Activated T-cell treated with anti-CD3 and anti-CD28 coated beads for 24 hours (primary cell): Measurements from ENCODE around the gene PODXL2.

Source experiments
- DNase-seq: peaks from one replicate; pipeline ENCODE4 v3.0.0-alpha.2; 2020; ENCODE audit warnings: low read depth

PODXL2 gene

GRCh38 chr3:127655641-127656040, 26.7 kb downstream of the PODXL2 start:
- no peak for DNase-seq

DNA sequence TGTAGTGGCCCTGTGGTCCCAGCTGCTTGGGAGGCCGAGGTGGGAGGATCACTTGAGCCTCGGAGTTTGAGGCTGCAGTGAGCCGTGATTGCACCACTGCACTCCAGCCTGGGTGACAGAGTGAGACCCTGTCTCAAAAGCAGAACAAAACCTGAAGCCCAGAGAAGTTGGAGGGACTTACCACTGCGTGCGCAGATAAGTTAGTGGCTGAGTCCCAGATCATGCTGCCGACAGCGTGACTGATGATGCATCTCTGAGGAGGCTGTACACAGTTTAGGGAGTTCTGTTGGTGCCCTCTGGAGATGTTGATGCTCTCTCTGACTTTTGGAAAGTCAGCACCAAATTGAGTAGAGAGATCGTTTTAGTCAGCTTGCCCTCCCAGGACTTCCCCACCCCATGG, 27.9 kb downstream of the PODXL2 start:
- DNase-seq, result no peak

GRCh38 chr3:127658234-127658633, 29.2 kb downstream of the PODXL2 start:
- no peak for DNase-seq

DNA sequence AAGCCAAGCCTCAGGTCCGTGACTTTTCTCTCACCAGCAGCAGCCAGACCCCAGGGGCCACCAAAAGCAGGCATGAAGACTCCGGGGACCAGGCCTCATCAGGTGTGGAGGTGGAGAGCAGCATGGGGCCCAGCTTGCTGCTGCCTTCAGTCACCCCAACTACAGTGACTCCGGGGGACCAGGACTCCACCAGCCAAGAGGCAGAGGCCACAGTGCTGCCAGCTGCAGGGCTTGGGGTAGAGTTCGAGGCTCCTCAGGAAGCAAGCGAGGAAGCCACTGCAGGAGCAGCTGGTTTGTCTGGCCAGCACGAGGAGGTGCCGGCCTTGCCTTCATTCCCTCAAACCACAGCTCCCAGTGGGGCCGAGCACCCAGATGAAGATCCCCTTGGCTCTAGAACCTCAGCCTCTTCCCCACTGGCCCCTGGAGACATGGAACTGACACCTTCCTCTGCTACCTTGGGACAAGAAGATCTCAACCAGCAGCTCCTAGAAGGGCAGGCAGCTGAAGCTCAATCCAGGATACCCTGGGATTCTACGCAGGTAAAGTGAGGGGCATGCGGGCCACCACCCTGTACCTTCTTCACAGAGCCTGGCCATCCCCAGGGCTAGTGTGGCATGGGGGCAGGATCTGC, 31.8 kb downstream of the PODXL2 start:
- DNase-seq, result no peak

- no peak for DNase-seq
Observed at GRCh38 chr3:127661600-127661999, 32.6 kb downstream of the PODXL2 start.

DNA sequence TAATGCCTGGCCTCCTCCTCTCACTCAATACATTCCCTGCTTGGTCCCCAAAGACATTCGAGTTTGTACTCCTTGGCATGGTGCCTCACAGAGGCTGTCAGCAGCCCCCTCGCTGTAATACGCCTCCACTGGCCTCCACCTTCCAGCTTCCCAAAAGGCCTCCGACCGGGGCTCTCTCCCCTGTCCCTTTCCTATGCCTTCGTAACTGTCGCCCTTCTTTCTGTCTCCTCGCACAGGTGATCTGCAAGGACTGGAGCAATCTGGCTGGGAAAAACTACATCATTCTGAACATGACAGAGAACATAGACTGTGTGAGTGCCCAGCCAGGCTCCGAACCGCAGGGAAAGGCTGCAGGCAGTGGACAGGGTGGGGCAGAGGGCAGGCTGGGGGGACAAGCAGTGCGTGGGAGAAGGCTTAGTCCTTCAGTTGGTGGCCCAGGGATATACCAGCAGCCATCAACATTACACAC, 33.0 kb downstream of the PODXL2 start:
- DNase-seq, result no peak

DNA sequence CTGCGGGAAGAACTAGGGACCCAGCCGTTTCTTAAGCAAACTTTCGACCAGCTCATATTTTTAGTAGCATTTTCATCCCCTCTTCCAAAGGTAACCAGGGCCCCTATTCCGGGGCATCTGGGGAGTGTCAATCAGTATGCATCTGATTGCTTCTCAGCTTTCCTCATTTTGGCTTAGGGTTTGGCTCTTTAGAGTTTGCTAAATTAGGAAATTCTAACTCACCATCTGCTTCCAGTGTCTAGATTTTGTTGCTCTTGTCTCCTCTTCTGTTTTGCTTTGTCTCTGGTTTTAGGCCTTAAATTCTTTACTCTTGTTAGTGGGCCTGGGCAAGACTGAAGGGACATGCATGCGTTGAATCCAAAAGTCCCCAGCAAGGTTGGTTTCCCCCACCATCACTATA, 34.2 kb downstream of the PODXL2 start:
- DNase-seq, result no peak

GRCh38 chr3:127665165-127665564, 36.2 kb downstream of the PODXL2 start:
- DNase-seq, result no peak

DNA sequence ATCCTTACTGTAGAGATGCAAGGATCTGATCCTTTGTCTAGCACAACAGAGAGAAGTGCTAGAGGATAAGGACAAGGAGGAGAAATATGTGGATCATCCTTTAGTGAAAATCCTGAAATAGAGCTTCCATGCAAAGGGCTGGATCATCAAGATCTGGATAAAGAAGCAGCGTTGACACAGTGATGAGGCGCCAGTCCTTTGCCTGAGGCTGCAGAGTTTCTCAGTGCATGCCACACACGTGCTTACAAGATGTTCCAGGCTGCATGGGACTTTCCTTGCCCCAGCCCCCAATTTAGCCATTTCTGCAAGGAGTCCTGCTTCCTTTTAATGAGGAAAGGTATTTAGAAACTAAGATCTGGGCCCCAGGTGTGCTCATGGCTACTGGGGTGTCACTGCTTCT, 36.6 kb downstream of the PODXL2 start:
- no peak for DNase-seq

GRCh38 chr3:127666676-127667075, 37.7 kb downstream of the PODXL2 start:
- no peak for DNase-seq

GRCh38 chr3:127667119-127667681, 38.2 kb downstream of the PODXL2 start:
- no peak for DNase-seq

GRCh38 chr3:127668906-127669305, 39.9 kb downstream of the PODXL2 start:
- no peak for DNase-seq

- no peak for DNase-seq
Observed at GRCh38 chr3:127669541-127670228, 40.7 kb downstream of the PODXL2 start.

DNA sequence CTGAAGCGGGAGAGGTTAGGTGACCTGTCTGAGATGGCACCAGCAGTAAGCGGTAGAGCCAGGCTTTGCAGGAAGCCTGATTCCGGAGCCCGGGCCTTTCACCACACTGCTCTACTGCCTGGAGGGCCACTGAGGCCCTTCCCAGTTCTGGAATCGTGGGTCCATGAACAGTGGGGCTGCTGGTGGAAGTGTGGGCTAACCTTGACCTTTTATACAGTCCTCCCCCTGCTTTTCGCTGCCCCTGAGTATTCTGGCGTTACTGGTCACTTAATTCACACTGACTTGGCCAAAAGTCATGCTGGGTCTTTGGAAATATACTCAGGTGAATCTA, 41.2 kb downstream of the PODXL2 start:
- DNase-seq, result no peak

DNA sequence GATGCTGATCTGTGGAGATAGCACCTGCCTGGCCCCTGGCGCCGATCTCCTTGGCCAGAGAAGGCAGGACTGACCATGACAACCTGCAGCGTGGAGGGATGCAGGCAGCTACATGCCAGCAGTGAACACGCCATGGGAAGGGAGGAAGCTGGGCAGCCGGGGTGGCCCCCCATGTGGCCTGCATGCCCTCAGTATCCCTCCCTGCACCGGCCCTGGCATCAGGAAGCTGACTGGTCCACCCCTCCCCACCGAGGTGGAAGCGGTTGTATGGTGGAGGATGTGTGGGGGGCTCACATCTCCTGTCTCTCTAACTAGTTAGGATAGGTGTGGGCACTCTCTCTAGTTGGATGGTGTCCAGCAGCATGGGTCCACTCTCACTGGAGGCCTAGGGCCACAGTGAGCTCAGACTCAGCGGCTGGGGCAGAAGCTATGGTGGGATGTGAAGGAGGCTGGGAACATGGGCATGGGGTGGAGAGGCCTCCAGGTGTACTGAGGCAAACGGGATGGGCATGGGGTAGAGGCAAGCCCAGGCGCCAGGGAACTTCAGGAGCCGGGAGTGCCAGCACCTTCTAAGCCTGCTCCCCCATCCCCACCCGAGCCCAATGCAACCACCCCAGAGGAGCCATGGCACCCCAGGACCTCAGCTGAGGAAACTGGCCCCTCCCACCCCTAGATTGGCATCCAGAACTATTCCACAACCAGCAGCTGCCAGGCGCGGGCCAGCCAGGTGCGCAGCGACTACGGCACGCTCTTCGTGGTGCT, 42.0 kb downstream of the PODXL2 start:
- no peak for DNase-seq

GRCh38 chr3:127671523-127672428, 42.8 kb downstream of the PODXL2 start:
- no peak for DNase-seq

- DNase-seq, result peak; percentile 81
Observed at GRCh38 chr3:127672429-127673190, 43.6 kb downstream of the PODXL2 start, which contains the start of gene ABTB1. ABTB1 (plus strand) TSS chr3:127672952; CDS start chr3:127673026, 74 bp downstream.

- DNase-seq, result peak; percentile 30
Observed at GRCh38 chr3:127673191-127674100, 44.5 kb downstream of the PODXL2 start.

GRCh38 chr3:127674101-127674721, 45.2 kb downstream of the PODXL2 start:
- no peak for DNase-seq
